Hematopoietic multipotent progenitor cell treated with erythropoietin and hydrocortisone succinate and interleukin-3 and kit ligand, for 8 days (in vitro differentiated cells): ENCODE data around the gene MAP7D1.
"Not testable (repeated sequence)": the region's sequence is repeated elsewhere in the genome, so short reads cannot be mapped to it uniquely, and the experiment has no call there.

ENCODE experiments used
- DNase-seq: peaks from one replicate; pipeline ENCODE4 v3.0.0-alpha.2; 2015

Gene MAP7D1

GRCh38 chr1:36154335-36154734, 1.6 kb upstream of the MAP7D1 start:
- DNase-seq = no peak

DNA sequence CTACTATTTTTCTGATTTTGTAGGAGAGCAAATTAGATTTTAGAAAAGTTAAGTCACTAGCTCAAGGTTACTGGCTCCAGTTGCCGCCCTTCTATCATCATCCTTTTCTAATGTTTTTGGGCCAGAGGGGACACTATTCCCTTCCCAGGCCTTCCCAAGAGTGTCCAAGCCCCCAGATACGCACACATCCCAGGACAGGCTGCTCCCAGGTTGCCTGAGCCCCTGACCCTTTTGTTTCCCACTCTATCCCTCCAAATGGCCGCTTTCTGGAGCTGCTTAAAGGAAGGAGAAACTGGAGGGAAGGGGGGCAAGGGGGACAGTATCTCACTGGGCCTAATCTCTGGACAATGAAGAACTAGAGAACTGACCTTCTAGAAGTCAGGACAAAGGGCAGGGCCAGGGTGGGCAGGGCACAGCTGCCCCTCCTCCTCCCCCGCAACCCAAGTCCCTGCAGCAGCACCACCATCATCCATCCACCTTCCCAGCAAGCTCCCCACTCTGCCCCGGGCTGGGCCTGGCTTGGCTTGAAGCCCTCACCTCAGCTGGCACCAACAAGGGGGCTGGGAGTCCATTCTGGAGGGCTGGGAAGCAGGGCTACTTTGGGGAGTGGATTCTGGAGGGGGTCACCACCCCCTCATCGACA, 1.1 kb upstream of the MAP7D1 start:
- DNase-seq = no peak

DNA sequence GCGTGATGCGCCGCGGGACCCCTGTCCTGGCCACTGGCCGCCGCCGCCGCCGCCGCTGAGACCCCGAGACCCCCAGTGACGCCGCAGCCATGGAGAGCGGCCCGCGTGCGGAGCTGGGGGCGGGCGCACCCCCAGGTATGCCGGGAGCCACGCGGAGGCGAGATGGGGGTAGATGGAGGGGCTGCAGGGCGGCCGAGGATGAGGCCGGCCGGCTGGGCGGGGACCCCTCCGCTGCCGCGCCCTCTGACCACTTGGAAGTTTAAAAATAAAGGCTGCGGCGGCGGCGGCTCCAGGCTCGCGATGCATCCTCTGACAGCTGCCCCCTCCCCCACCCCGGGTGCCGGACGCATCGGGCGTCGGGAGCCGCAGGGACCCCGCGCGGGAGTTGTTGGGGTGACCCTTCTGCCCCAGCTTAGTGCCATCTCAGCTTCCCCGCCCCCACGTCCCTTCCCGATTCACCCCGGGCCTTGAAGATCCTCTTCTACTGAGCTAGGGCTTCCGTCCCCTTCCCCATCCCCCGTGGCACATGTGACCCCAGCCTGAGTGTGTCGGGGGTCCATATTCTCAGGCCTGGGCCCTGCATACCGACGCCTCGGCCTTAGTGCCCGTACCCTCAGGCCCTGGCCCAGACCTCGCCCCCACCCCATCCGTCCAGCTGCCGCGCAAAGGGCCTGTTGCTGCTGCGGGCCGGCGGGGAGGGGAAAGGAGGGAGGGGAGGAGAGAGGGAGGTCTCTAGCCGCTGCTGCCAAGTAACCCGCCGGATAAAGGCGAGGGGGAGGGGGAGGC, 562 bp downstream of the MAP7D1 start:
- peak; percentile 36 for DNase-seq

DNA sequence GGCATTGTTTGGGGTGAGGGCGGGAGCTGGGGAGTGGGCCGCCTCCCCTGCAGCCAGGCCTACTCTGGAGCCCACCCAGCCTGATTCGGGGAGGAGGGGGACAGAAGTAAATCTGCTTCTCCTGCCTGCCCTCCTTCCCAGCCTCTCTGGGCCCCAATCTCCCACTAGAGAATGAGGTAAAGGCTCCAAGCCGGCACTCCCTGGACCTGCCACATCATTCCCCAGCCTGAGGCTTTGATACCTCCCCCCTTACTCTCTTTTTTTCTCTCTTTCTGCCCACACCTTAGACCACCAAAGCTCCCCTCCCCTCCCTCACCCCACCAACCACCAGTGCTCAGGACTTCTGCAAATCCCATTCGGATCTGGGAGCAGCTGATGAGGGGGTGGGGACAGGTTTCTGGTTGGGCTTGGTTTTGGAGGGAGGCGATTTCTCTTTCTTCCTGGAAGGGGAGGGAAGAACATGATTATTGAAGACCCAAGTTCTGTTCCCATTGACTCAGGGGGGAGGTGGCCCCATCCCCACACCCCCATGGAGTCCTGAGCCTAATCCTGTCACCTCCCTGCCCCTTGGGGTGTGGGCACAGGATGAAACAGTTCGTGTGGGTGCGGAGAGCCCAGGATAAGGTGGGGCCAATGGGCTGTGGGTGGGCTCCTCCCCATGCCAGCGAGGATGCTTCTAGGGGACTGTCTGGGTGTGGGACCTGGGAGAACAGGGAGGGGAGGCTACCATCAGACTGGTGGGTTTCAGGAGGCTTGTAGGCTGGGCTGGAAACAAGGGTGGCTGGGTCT, 1.3 kb downstream of the MAP7D1 start:
- DNase-seq = no peak

- DNase-seq = no peak
Observed at GRCh38 chr1:36157973-36158826, 2.2 kb downstream of the MAP7D1 start.

DNA sequence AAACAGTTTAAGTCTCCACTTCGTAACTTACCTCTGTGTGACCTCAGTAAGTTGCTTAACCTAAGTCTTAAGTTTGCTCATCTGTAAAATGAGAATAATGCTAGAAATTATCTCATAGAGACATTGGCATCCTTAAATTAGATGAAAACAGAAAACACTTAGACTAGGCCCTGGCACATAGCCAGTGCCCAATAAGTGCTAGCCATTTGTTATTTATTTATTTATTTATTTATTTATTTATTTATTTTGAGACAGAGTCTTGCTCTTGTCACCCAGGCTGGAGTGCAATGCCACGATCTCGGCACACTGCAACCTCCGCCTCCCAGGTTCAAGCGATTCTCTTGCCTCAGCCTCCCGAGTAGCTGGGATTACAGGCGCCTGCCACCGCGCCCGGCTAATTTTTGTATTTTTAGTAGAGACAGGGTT, 2.9 kb downstream of the MAP7D1 start:
- DNase-seq = not testable (repeated sequence)

DNA sequence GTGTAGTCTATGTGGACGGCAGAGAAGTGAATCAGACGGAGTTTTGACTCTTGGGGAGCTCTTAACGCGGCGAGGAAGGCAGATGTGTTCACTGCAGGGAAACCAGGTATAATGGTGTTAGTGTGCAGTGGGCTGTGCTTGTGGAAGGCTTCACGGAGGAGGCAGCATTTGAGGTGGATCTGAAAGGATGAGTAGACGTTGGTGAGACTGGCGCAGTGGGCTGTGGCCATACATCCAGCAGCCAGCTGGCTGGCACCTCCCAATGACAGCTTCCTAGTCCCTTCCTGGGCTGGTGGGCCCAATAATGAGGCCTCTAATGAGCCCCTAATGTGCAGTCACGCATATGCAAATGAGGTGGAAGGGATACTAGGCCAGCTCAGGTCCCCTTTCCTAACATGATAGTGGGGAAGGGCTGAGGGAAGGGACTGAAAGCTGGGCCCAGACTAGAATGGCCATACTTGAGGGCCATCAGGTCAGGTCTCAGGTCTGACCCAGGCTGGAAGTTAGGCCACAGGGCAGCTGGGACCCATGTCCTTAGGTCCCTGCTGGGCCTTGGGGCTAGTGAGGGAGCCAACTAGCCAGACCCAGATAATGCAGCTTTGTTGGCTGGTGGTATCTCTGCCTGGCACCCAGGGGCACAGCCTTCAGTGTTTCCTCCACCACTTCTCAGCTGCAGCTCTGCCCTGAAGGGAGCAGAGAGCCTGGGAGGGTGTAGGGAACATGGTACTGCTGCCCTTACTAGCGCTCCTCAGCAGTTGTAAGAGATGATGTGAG, 3.8 kb downstream of the MAP7D1 start:
- peak; percentile 20 for DNase-seq

DNA sequence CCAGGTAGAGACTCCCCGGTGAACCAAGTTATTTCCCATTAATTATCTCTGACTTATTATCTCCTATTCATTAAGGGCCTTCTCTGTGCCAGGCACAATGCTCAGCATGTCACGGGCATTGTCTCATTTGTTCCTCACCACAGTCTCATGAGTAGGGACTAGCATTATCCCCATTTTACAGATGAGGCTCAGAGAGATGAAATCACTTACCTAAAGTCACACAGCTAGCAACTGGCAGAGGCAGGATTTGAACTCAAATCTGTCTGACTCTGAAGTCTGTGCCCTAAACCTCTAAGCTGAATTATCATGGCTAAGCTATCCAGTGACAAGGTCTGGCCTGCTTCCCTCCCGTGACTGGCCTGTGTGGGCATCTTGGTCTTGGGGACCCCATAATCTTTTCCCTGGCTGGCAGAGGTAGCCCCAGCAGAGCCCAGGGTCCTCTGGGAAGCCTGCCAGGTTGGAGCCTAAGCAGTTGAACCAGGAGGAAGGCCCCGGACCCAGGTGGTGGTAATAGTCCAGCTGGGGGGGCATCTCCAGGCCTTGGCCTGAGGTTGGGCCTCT, 4.5 kb downstream of the MAP7D1 start:
- peak; percentile 23 for DNase-seq

- peak; percentile 65 for DNase-seq
Observed at GRCh38 chr1:36160949-36161485, 5.1 kb downstream of the MAP7D1 start.

GRCh38 chr1:36161641-36162531, 5.9 kb downstream of the MAP7D1 start:
- DNase-seq = peak; percentile 57

GRCh38 chr1:36162680-36163239, 6.8 kb downstream of the MAP7D1 start:
- peak; percentile 90 for DNase-seq

DNA sequence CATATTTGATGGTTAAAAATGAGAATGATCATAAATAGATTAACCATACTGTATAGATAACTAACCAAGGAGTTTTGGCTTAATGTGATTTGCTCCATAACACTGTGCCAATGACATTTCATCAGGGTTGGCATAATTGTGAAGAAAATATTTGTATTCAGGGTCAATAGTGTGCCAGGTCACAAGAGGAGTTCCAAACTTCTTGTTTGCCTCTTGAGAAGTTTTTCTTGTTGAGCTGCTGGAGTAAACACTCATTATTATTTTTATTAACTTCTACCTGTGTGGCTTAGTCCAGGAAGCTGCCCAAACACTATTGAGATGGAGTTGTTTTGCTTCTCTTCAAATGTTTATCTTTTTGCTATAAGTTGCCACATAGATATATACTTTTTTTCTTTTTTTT, 7.5 kb downstream of the MAP7D1 start:
- DNase-seq = no peak

GRCh38 chr1:36164361-36164760, 8.4 kb downstream of the MAP7D1 start:
- no peak for DNase-seq

DNA sequence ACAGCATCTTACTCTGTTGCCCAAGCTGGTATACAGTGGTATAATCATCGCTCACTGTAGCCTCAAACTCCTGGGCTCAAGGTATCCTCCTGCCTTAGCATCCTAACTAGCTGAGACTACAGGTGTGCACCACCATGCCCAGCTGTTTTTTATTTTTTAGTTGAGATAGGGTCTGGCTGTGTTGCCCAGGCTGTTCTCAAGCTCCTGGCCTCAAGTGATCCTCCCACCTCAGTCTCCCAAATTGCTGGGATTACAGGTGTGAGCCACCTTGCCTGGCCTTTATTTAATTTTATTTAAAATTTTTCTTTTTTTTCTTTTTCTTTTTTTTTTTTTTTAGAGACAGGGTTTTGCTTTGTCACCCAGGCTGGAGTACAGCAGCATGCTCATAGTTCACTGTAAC, 9.2 kb downstream of the MAP7D1 start:
- DNase-seq = no peak

DNA sequence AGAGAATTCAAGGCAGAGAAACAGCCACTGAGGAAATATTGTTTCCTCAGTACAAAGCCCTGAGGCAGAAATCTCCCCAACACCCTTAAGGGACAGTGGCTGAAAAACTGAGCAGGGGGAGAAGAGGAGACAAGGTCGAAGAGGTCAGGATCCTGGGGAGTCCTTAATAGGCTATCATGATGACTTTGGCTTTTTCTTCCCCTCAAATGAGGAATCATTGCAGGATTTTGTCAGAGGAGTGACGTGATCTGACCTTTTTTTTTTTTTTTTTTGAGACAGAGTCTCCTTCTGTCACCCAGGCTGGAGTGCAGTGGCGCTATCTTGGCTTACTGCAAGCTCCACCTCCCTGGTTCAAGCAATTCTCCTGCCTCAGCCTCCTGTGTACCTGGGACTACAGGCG, 10.2 kb downstream of the MAP7D1 start:
- no peak for DNase-seq

GRCh38 chr1:36166938-36167905, 11.3 kb downstream of the MAP7D1 start:
- no peak for DNase-seq

DNA sequence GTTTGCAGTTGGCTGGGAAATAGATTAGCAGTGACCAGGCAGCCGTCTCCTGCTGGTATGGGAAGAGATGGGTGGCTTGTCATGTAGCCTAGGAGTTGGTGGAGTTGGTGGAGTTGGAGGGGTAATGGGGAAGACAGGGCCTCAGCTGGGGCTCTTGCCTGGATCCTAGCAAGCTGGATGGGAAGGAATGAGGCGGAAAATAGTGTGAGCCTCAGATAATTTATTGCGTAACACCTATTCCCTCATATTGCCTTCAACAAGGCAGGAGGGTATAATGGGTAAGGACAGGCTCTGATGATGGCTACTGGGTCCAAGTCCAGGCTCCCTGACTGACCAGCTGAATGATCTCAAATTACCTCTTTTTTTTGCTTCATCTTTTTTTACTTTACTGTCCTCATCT, 12.6 kb downstream of the MAP7D1 start:
- DNase-seq = no peak

DNA sequence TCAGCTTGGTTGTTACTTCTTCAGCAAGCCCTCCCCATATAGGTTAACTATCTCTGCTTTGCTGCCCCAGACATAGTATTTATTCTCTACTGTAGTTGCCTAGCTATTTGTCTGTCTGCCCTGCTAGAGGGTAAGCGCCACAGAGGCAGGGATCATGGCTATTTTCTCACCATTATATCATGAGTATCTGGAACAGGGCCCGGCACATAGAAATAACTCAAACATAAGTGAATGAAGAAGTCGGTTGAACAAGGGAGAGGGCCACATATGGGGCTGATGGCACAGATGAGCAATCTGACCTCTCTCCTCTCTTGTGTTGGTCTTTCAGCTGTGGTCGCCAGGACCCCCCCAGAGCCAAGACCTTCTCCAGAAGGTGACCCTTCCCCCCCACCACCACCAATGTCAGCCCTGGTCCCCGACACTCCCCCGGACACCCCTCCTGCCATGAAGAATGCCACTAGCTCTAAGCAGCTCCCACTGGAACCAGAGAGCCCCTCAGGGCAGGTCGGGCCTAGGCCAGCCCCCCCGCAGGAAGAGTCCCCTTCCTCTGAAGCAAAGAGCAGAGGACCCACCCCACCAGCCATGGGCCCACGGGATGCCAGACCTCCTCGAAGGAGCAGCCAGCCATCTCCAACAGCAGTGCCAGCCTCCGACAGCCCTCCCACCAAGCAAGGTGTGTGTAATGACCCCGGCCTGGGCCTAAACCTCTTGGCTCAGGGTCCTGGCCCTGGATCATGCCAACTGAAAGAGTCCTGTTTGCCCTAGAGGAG, 14.9 kb downstream of the MAP7D1 start:
- no peak for DNase-seq
